NCI-H1694 (cell line): ENCODE data around the gene GRID2.

ENCODE experiments used
- DNase-seq: peaks from one replicate; lab custom pipeline; 2025; lab: John Stamatoyannopoulos, UW

GRID2 gene

DNA sequence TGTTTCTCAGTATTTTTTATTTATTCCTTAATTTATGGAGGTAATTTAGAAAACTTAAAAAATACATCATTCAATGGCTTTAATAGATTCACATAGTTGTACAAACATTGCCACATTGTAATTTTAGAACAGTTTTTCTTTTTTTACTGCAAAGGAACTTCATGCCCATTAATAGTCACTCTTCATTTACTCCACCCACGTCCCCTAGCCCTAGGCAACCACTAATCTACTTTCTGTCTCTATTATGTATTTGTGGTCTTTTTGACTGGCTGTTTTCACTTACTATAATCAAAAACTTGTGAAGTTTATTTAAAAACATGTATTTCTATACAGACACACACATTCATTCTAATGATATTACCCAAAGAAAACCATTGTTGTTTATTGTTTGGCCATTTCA lies 664.8 kb downstream of the GRID2 start:
- DNase-seq, result no peak

DNA sequence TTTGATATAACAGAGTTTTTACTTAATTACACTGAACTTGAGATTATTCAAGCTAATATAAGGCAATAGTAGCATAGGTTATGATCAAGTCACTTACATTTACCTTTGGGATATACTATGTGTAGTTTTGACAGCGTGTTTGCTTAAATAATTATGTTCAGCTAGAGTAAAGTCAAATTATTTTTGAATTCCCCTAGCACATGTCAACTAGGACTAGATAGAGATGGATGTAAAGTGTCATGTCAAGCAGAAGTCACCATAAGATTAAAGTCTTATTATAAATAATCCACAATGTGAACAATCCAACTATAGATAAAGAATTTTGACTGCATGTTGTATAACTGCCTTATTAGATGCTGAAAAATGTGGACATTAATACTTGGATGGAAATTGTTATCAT lies 665.2 kb downstream of the GRID2 start:
- DNase-seq, result no peak

DNA sequence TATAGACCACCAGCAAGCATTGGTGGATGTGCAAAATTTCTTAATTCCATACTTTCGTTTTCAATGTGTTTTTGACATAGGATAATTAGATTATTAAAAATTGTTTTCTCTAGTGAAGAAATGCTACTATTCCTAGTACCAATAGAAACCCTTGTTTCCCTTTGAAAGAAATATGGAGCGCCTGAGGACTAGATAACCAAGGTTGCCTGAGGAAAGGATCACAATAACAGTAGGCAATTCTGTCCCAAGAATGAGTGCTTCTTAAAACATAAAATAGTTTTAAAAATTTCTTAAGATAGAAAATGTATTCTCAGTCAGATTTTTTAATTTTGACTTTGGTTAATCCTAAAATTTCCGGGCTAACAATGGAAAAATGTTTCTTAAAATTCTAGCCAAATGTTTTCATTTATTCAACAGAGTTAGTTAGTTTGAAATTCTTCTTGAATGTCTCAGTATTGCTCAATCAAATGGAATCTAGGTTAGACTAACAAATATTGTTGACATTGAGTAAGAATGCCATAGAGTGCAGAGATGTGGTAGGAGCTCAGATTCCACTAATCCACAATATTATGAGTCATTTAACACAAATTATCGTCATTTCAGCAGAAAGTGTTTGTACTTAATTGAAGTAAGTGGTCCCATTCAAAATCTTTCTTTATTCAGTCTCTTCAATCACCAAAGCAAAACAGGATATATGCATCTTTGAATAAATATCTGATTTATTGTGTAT lies 666.0 kb downstream of the GRID2 start:
- DNase-seq, result no peak

DNA sequence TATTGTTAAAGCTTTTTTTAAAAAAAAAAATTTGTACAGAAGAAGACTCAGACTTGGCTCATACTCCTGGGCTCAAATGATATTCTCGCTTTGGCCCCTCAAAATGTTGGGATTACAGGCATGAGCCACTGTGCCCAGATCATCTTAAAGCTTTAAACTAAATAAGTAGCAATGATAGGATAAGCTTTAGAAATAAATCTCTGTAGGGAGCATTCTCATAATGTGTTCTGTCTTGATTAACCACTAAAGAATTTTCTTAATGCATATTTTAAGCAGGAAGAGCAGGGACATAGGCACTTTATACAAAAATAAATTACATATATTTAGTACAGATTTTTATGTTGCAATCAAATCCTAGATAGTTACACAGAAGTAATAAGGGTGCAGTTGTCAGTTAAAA lies 667.2 kb downstream of the GRID2 start:
- no peak for DNase-seq

DNA sequence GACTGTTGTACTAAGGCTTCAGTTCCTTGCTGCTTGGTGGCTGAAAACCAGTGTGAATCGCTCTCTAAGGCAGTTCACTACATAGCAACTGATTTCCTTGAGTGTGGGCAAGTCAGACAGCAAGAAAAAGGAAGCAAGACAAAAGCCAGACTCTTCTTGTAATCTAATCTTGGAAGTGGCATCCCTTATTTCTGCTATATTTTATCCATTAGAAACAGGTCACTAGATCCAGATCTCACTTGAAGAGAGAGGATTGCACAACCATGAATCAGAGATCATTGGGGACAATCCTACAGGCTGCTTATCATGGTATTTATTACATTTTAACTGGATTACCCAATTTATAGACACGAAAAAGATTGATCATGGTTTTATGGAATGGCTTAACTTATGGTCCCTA lies 684.5 kb downstream of the GRID2 start:
- no peak for DNase-seq

DNA sequence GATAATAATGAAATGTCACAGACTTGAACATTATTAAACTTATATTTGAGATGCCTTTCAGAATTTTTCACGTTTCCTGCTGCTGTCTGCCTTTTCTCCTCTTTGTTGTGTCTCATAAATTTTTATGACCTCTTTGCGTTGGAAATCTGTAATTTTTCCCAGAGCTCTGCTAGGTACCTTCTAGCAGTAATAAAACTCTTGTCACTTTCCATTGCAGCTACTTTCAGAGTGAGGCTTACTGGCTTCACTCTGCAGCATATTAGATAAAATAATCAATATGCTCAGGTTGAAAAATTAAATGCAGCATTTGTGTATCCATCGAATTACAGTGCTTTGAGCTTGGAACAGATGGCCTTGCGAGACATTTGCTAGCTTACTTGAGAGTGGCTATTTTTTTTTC lies 689.0 kb downstream of the GRID2 start:
- no peak for DNase-seq

- no peak for DNase-seq
Measured at GRCh38 chr4:92994727-92995126, 691.0 kb downstream of the GRID2 start.

DNA sequence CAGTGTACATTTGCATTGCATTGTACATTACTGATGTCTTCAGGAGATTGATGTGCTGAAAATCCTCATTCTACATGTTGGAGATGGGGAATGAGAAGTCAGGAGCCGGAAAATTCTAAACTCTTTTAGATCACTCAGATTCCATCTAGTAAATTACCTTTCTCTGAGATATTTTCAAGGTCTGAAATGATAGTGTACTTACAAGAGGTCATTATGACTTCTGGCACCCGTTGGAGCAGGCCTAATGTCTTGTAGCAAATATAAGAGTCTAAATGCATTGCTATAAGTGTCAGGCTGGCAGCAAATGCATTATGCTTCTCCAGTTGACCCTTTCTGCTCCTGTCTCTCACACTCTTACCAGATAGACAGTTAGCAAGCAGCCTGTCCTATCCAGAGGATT lies 692.8 kb downstream of the GRID2 start:
- DNase-seq, result no peak

GRCh38 chr4:93000910-93001309 lies 697.1 kb downstream of the GRID2 start:
- DNase-seq, result no peak

- DNase-seq, result no peak
Measured at GRCh38 chr4:93002240-93002639, 698.5 kb downstream of the GRID2 start.

DNA sequence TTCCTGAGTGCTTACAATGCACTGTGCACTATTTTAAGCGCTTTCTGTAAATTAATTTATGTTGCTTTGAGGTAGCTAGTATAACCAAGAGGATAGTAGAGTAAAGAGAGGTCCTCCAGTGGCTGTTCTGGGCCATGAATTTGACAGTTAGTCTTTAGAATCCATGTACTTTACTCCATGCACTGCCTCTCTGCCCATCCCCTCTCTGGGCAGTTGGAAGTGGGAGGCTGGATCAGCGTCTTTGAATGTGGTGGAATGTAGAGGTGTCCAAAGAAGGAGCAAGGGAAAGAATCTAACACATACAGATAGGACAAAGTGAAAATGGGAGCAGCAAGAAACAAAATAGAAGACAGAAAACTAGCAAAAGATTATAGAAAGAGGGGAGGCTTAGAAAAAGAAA lies 712.6 kb downstream of the GRID2 start:
- no peak for DNase-seq

GRCh38 chr4:93018243-93018642 lies 714.5 kb downstream of the GRID2 start:
- no peak for DNase-seq

GRCh38 chr4:93018806-93019205 lies 715.0 kb downstream of the GRID2 start:
- no peak for DNase-seq

DNA sequence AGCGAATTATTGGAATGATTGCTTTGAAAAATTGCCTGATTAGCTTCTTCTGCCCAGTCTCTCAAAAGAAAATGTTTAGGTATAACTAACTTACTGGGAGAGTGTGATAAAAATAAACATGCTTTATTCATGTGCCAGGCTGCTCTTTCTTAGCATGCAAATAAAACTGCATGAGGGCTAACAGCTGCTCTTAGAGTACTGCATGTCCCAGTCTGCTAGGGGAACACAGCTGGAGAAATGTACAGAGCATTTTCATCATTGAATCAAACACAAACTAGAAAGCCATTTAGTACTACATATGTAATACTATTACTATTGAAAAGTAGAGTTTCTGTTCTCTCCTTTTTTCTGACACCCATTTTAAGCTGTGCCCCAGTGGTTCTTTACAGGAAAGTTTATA lies 726.0 kb downstream of the GRID2 start:
- no peak for DNase-seq

- no peak for DNase-seq
Measured at GRCh38 chr4:93030670-93031069, 726.9 kb downstream of the GRID2 start.

DNA sequence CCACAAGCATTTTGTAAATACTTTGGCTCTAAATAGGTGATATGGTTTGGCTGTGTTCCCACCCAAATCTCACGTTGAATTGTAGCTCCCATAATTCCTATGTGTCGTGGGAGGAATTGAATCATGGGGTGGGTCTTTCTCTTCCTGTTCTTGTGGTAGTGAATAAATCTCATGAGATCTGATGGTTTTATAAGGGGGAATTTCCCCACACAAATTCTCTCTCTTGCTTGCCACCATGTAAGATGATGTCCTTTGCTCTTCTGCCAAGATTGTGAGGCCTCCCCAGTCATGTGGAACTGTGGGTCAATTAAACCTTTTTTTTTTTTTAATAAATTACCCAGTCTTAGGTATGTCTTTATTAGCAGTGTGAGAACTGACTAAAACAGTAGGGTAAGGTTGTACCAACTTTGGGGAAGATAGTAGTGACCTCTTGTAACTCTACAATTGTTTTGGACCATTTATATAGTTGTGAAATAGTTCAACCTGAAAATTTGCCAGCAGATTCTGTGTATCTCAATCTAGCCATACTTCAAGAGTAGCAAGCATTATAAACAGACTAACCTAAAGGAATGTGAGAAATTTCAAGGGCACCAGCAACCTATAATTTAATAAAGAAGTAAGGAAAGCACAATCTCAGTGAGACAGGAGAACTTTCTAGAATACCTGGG lies 727.8 kb downstream of the GRID2 start:
- DNase-seq, result no peak

DNA sequence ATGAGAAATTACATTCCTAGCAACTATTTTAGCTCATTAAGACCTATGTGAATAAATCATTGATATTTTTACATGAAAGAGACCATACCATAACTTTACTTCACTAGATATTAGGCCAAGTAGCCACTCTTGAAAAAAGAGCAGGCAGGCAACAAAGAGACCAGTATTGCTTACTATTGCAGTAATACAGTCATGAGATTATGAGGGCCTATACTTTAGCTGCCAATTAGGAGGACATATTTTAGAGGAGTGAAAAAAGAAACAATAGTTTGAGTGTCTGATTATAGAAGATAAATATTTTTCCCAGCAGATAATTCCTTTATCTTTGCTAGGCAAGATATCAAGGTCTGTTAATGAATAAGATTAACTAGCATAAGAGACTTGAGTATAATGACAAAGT lies 739.0 kb downstream of the GRID2 start:
- DNase-seq, result no peak

DNA sequence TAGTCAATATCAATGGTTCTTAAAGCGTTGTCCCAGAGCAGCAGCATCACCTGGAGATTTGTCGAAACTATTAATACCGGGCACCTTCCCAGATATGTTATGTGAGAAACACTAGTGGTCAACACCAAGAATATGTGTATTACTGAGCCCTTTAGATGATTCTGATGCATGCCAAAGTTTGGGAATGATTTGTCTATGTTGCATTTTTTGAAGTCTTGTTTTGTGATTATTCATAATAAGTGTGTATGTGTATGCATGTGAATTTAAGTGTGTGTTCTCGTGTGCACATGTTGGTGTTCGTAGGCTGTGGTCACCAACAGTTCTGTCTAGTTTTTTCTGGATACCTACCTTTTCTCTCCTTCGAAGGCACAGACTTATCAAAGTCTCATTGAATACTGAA lies 749.4 kb downstream of the GRID2 start:
- DNase-seq, result no peak

DNA sequence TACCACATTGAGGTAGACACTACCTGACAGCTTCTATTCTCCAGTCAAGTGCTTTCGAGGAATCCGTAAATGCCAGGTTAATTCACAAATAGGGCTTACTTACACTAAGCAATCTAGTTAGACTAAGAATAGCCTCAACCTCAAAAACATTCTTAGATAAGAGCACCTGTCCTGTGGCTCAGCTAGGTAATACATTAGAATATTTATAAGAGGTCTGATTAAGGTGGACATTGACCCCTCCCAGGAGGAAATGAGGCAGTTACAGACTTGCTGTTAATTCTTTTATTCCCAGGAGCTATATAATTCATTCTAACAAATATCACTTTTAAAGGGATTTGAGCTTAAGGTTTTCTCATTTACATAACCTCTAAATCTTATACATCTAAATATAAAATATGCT lies 758.1 kb downstream of the GRID2 start:
- DNase-seq, result no peak

- no peak for DNase-seq
Measured at GRCh38 chr4:93063325-93063724, 759.6 kb downstream of the GRID2 start.

DNA sequence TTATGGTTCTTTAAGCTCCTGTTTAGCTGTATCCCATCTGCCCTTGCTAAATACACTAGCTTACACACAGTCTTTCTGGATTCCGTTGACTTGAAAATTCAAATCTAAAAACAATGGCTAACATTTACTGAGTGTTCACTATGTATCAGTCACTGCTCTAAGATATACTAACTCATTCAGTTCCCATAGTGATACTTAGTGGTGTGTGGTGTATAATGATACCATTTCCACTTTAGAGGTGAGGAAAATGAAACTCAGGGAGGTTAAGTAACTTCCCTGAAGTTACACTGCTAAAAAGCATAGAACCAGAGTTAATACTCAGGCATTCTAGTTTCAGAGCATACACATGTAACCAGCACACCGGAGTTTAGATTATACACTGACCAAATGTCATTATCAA lies 762.0 kb downstream of the GRID2 start:
- DNase-seq, result no peak

GRCh38 chr4:93066749-93067148 lies 763.0 kb downstream of the GRID2 start:
- DNase-seq, result no peak

DNA sequence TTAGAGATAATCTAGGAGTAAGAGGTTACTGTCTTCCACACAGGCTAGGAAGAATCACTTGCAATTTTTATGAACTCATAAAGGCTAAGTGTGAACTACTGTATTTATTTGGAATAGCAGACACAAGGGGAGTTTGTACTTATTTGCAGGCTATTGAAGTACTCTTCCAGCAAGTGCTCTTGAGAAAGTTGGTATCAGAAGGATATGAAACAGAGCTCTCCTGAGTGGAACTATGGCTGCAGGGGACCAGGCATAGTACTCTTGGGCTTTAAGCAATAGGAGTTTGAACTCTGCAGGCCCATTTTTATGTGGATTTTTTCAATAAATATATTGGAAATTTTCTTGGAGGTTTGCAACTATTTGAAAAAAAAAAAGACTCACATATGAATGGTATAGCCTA lies 768.5 kb downstream of the GRID2 start:
- no peak for DNase-seq

GRCh38 chr4:93080316-93080715 lies 776.5 kb downstream of the GRID2 start:
- no peak for DNase-seq
